Measurements from ENCODE around the gene DCUN1D3.
A peak's percentile ranks its signal among the peaks of the same experiment; 100 is the strongest.
"Not testable (repeated sequence)": the region's sequence is repeated elsewhere in the genome, so short reads cannot be mapped to it uniquely, and the experiment has no call there.

Gene DCUN1D3, protein sequence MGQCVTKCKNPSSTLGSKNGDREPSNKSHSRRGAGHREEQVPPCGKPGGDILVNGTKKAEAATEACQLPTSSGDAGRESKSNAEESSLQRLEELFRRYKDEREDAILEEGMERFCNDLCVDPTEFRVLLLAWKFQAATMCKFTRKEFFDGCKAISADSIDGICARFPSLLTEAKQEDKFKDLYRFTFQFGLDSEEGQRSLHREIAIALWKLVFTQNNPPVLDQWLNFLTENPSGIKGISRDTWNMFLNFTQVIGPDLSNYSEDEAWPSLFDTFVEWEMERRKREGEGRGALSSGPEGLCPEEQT

DNA sequence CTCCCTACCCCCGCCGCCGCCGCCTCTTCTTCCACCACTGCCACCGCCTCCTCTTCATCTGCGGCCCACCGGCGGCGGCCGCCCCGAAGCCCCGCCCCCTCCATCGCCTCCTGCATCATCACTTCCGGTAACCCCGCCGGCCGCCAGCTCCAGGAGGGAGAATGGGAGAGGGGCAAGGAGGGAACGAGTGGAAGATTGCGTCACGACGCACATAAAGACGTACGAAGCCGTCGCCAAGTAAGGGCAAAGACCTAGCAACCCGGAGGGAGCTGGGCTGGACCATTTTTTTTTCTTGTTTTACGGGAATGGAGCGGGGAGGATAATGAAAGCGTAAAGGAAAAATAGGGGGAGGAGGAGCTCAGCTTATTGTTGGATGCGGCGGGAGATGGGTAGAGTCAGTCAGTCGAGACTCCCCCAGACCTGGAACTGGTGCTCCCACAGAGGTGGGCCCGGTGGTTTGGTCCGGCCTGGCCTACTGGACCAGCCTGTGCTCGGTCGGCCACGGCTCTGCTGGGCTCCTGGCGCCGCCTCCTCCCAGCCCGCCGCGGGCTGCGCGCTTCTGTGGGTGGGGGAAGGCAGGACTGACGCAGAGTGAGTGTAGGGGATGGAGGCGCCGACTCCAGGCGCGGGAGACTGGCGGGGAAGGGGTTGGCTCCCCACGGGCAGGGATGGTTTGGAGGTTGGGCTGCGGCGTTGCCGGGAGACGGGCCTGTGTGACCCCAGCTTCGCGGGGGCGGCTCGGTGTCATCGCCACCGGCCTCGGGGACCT is at the start of gene DCUN1D3, which contains the start of gene LYRM1:
TSS of gene DCUN1D3 (minus strand) at position 60 of the 769 bp plus-strand sequence. CDS start 37,820 bp downstream, outside the sequence.
TSS of gene LYRM1 (plus strand) at position 473 of the 769 bp plus-strand sequence. CDS start 14,785 bp downstream, outside the sequence.
- peak; percentile 99 for DNase-seq

DNA sequence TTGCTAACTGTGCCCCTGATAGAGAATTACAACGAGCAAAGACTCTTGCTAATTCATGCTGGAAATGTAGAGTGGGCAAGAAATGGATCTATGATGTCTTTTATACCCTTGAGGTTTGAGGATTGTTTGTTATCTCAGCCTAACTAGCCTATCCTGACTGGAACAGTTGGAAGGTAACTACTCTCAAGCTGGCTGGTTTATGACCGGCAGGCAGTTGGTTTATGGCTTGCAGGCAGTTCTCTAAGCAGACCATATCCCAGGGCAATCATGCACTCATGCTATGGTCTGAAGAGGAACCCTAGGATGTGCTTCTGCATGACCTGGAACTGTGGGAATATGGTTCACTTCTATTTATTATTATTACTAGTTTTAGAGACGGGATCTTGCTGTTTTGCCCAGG is 49.5 kb upstream of the DCUN1D3 start:
- DNase-seq = no peak

DNA sequence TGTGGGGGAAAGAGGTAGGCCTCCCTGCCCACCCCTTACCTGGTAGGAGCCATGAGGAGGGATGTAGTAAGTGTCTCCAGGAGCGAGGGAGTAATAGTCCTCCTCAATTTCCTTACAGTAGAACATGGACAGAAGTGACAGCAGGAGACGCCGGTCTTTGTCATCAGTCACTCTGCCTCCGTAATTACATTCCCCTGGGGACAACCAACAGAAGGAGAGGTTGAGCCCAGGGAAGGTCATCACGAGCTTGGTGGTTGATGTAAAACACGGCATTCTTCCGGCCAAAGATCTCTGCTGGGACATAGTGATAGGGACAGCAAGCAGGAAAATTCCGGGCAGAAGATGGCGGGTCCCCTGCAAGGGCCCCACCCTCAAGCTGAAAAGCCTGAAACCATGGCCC is 48.3 kb upstream of the DCUN1D3 start:
- DNase-seq = no peak

DNA sequence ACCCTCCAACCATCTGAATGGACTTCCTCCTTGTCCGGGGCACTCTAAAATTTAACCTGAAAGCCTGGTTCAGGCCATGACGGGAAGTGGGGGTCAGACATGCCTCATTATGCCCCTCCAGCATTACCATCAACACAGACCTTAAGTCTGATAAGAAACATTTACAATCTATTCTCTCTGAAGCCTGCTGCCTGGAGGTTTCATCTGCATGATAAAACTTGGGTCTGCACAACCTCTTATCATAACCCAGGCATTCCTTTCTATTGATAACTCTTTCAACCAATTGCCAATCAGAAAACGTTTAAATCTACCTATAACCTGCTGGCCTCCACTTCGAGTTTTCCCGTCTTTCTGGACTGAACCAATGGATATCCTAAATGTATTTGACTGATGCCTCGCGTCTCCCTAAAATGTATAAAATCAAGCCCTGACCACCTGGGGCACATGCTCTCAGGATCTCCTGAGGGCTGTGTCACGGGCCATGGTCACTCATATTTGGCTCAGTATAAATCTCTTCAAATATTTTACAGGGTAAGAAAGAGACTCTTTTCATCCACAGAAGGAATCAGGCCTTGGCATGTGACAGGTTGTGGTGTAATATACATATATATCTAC is 46.0 kb upstream of the DCUN1D3 start:
- DNase-seq = no peak

DNA sequence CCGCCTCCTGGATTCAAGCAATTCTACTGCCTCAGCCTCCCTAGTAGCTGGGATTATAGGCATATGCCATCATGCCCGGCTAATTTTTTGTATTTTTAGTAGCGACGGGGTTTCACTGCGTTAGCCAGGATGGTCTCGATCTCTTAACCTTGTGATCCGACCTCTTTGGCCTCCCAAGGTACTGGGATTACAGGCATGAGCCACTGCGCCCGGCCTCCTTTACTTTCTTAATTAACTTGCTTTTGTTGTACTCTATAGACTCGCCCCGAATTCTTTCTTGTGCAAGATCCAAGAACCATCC is 45.4 kb upstream of the DCUN1D3 start:
- DNase-seq = not testable (repeated sequence)

DNA sequence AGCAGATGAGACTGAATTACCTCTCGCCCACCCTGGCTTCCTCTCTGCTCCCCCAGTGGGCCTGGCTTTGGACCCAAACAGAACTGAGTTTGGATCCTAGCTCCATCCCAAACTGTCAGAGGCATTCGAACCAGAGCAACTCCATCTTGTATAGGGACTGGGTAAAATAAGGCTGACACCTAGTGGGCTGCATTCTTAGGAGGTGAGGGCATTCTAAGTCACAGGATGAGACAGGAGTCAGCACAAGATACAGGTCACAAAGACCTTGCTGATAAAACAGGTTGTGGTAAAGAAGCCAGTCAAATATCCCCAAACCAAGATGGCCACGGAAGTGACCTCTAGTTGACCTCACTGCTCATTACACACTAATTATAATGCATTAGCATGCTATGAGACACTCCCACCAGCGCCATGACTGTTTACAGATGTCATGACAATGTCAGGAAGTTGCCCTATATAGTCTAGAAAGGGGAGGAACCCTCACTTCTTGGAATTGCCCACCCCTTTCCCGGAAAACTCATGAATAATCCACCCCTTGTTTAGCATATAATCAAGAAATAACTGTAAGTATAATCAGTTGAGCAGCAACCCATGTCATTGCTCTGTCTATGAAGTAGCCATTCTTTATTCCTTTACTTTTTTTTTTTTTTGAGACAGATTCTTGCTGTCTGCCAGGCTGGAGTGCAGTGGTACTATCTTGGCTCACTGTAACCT is 44.9 kb upstream of the DCUN1D3 start:
- no peak for DNase-seq

DNA sequence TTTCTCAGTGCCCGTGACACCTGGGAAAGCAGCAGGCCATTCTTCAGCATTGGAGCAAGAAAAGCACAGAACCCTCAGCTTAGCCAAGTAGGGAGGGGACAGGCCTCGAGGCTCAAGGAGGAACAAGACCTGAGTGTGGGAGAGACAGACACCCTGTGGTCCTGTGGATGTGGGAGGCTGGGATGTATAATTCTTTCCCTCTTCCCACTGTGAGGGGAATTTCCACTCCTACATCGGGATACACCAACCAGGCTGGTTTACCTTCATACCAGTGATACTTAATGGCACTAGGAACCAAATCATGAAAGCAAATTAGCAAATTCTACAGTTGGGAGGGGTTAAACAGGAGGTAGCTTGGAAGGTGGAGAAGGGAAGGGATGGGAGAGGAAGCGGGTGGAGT is 42.1 kb upstream of the DCUN1D3 start:
- no peak for DNase-seq

DNA sequence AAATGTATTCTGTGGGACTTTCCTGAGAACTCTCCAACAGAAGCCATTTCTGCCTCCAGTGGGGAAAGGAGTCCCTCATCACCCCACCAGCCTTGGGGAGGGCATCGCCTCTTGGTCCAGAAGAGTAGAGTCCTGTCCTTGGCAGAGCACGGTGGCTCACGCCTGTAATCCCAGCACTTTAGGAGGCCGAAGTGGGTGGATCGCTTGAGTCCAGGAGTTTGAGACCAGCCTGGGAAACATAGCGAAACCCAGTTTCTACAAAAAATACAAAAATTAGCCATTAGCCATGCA is 41.4 kb upstream of the DCUN1D3 start:
- no peak for DNase-seq

DNA sequence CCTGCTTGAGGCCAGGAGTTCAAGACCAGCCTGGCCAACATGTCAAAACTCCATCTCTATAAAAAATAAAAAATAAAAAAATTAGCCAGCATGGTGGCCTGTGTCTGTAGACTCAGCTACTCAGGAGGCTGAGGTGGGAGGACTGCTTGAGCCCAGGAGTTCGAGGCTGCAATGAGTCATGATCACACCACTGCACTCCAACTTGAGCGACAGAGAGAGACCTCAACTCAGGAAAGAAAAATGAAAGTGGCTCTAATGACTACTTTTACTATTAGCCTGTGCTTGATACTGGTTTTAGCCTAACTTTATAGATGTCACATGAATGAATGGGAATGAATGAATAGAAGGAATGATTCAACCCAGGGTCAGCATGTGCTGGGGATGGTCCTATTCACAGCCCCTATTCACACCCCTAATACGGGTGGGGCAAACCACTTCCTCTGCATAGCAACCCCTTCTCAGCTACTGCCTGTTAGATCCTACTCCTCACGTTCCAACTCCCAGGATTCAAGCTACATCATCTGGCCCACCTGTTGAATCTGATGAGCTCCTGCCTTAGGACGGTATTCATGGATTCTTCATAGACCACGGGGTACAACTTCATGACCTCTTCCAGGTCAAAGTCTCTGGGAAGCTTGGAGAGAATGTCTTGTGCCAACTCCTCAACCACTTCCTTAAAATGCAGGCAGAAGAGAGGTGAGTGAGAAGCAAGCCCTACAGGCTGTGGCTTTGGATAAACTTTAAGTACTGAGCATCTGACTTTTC is 40.9 kb upstream of the DCUN1D3 start:
- DNase-seq = no peak

DNA sequence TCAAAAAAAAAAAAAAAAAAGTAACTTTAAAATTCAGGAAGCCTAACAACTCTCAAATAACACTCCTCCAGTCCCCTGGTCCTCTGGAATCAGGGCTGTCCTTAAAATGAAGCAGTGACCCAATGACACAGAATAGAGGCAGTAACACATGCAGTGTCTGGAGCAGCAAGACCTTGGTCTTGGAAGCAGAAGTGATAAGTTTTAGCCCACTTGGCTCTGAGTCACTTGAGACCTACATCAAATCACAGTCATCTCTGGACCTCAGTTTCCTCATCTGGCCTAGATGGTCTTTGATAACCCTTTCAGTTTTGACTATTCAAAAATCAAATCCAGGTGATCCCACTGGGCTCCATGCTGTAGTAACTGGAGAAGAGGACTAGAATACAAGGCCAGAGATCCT is 39.5 kb upstream of the DCUN1D3 start:
- no peak for DNase-seq

DNA sequence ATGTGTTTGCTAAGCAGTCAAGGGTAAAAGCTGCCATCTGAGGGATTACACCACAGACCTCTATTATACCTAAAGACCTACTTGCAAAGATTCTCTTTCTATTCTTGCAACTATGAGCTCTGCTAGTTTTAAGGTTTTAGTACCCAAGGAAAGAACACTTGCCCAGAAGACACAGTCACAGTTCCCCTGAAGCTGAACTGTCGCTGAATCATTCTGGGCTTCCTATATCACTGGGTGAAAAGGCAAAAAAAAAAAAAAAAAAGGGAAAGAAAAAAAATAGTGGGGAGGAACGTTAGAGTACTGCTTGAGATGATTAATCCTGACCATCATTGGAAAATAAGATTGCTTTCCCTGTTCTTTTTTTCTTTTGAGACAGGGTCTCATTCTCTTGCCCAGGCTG is 38.3 kb upstream of the DCUN1D3 start:
- DNase-seq = no peak

DNA sequence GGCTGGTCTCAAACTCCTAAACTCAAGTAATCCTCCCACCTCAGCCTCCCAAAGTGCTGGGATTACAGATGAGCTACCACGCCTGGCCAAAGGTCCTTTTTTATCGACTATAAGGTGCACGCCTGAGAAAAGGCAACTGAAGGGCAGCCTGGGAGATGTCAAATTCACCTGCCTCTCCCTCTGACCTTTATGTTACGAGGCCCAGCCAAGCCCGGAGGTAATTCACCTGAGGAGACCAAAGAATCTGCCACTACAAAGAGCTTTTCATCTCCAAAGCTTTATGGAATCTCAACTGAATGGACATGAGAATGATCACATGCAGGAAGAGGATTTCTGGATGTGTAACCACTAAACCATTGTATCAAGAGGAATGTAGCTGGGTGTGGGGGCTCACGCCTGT is 37.6 kb upstream of the DCUN1D3 start:
- no peak for DNase-seq

DNA sequence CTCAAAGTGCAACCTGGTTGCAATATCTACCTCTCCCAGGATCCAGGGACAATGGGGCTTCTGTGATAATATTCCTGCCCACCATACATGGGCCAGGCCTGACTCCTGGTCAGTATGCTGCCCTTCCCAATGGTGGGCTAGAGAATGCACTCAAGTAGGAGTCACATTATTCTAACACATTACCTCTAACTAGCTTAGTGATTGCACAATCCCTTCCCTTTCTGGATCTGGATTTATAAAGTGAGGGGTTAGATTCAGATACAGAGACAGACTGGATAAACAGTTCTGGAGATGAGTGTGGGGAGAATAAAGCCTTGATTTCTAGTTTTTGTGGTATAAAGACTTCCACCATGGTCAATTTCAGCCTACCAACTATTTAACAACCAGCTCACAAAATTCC is 33.4 kb upstream of the DCUN1D3 start:
- no peak for DNase-seq

DNA sequence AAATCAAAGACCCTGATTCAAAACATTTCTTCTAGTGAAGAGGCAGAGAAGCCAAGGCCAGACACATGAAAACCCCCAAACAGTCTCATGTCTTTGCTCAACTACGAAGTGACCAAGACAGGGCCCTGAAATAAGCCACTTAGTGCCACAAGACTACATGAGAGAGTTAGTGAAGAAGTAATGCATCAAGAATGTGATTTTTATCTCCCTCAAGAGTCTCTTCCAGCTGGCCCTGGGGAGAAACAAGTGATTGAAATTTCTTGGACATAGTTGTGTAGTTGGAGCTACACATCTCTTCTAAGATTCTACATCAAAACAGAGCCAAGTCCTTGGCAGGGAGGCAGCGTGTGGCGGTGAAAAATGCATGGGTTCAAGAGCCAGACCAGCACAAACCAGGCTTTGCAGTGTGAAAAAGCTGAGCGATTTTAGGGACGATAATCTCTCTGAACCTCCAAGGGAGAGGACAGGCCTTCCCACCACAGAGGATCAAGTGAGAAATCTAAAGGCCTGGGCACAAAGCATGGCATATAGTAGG is 31.0 kb upstream of the DCUN1D3 start:
- DNase-seq = no peak

DNA sequence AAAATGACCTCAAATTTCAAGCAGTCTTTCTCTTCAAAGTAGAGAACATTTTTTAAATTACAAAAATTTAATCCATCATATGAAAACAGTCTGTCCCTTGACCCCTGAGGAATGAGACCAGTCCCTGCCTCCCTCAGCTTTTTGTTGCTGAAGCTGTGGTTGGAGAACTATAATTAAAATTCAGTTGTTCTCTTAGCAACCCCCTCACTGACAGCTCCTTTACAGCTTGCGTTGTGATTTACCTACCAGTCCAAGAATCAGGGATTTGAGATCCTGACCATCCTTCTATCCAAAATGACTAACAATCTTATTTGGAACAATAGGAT is 30.2 kb upstream of the DCUN1D3 start:
- no peak for DNase-seq

DNA sequence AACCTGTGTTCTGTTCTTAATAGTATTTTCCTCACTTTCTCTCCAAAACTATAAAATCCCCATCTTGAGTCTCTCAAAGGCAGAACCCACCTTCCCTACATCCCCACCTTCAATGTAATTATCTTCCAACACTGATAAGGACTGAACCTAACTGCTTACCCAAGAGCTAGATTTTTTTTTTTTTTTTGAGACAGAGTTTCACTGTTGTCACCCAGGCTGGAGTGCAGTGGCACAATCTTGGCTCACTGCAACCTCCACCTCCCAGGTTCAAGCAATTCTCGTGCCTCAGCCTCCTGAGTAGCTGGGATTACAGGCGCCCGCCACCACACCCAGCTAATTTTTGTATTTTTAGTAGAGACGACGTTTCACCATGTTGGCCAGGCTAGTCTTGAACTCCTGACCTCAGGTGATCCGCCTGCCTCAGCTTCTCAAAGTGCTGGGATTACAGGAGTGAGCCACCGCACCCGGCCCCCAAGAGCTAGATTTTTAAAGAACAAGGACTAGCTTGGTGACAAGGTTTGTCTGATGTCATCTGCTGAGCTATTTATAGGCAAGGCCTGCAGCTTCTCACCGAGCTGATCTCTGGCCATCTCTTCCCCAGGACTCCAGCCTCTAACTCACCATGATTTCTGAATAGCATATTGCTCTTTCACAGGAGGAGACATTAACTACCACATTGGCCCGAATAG is 29.7 kb upstream of the DCUN1D3 start:
- DNase-seq = not testable (repeated sequence)

DNA sequence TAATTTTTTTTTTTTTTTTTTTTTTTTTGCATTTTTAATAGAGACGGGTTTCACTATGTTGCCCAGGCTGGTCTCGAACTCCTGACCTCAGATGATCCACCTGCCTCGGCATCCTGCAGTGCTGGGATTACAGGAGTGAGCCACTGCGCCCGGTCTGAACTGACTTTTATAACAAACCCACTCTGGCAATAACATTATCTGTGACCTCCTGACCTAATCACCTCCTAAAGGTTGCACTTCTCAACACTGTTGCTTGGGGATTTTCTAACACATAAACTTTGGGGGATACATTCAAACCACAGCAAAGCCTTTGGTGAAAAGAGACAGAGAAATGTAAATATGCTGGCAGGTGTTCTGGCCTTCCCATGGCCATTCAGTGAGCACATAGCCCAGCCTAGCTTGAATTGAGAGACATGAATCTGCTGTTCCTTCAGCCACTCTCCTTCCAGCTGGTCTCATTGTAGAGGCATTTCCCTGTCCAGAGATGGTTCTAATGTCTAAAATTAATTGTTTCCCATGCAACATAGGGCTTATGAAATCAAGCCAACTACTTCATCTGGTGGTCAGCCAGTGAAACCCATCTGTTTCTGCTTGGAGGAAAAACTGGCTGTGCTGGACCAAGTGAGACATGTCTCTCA is 28.7 kb upstream of the DCUN1D3 start:
- DNase-seq = no peak

DNA sequence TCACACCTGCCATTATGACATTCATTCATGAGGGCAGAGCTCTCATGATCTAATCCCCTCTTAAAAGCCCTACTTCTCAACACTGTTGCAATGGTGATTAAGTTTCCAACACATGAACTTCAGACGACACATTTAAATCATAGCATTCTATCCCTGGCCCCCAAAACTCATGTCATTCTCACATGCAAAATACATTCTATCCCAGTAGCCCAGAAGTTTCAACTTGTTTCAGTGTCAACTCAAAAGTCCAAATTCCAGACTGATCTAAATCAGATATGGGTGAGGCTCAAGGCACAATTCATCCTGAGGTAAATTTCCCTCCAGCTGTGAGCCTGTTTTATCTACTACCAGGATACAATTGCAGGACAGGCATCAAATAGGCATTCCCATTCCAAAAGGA is 25.6 kb upstream of the DCUN1D3 start:
- DNase-seq = no peak

DNA sequence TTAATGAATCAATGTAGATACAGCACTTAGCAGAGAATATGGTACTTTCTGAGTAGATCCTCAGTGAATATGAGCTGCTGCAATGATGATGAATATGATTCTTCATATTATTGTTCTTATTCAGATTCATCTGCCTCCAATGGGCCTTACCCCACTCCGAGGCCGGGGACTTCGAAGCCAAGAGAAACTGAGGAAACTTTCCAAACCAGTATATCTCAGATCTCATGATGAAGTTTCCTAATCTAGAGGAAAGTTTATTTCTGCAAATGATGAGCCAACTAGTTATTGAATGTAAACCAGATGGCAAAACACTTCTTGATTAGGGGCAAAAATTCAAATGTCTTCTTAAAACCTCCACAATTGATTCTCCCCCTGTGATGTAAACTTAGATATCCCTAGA is 23.7 kb upstream of the DCUN1D3 start:
- no peak for DNase-seq

DNA sequence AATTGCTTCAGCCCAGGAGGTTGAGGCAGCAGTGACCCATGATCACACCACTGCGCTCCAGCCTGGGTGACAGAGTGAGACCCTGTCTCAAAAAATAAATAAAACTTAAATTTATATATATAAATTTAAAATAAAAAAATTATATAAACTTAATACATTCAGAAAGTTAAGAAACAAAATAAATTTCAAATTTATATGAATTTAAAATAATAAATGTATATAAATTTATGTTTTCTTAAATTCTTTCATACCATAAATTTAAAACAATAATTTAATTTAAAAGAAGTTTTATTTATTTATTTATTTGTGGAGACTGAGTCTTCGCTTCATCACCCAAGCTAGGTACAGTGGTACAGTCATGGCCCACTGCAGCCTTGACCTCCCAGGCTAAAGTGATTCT is 20.6 kb upstream of the DCUN1D3 start:
- no peak for DNase-seq

DNA sequence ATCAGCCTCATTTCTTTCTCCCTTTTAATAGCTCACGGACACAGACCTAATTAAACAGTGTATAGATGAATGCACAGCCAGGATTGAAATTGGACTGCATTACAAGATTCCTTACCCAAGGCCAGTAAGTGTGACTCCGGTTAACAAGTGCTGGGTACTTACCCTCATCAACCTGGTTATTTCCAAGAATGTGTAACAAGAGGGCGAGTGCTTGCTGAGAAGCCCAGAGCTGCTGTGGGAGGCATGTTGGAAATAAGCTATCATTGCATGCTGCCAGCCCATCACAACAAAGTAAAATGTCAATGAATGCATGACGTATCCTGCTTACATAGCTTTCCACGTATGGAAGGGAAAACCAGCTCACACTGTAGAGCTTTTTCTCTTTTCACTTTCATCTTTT is 19.9 kb upstream of the DCUN1D3 start:
- DNase-seq = no peak
